Colonic mucosa (tissue), 4 donors: ENCODE results near the gene STARD9. TPM values are rescaled to one million over a fixed set of nuclear protein-coding genes. Genes with fewer than 3 reads are reported as not detected.

Experiments
- DNase-seq: peaks from one replicate; pipeline ENCODE4 v3.0.0-alpha.2; 2020
- H3K27ac ChIP-seq: fragments of 200-600 bp; one replicate; pipeline ENCODE4 v1.8.0; 2021
- H3K27me3 ChIP-seq: fragments of 200-600 bp; one replicate; pipeline ENCODE4 v1.8.0; 2021
- H3K36me3 ChIP-seq: fragments of 200-600 bp; one replicate; pipeline ENCODE4 v1.8.0; 2021
- H3K4me1 ChIP-seq: fragments of 200-600 bp; one replicate; pipeline ENCODE4 v1.8.0; 2021; ENCODE audit warnings: mild to moderate bottlenecking
- H3K4me3 ChIP-seq: fragments of 200-600 bp; one replicate; pipeline ENCODE4 v1.8.0; 2021
- H3K9ac ChIP-seq, 2 donors: one replicate each; pipeline ENCODE4 v1.7.0; 2013; ENCODE audit warnings: control low read depth in 2 of 2, low read depth in 2 of 2, low read length in 2 of 2
- H3K9me3 ChIP-seq: fragments of 200-600 bp; one replicate; pipeline ENCODE4 v1.8.0; 2021
- intact Hi-C: fragments of 100-400 bp; cut with DNase I; formaldehyde crosslinking; loops from one replicate; pipeline ENCODE4 v1.14.1; 2022
- total RNA-seq, 2 donors: library from RNA; stranded (reverse); fragmentation: NEBNext Ultra II Directional in 1 of 2; extraction: Animal tissue kit (Norgen Biotek cat#: 25700) in 1 of 2; gene quantifications; one replicate each; pipeline ENCODE4 v1.2.1, GENCODE V29; 2021
- TF ChIP-seq, protein P1 (sequence below): fragments of 200-600 bp; IDR thresholded peaks from one replicate; pipeline ENCODE4 v1.8.0; 2022; ENCODE audit warnings: antibody characterized with exemption, mild to moderate bottlenecking
- donor health status: healthy.
- donor health status: DM: no; HTN: no; CAD: no.
- donor health status: DM: no; HTN: no; CAD: no.

Gene STARD9
- total RNA-seq, 2 donors from 2014 or later, result 4.7 to 5.2 TPM

DNA sequence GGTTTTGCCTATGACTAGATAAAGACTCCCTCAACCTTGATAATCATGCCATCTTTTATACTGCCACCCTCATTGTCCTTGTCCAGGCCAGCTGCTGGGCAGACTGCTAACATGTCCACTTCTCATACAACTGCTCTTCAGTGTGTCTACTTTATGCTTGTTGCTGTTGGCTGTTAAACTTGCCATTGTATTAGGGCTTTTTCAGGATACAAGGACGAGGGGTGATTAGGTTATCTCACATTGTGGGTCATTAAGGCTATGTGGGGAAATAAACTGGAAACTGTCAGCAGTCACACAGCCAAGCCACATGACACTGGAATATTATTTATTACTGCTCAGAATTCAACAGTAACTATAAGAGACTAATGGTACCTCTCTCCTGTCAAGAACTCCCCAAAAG, 36.1 kb downstream of the STARD9 start:
- Histone ChIP-seq H3K27me3 (no peaks in the 10 kb centered on the region), H3K9ac (no peak overlapping the region), H3K27ac (no peak overlapping the region), H3K9me3 (no peaks in the 10 kb centered on the region), H3K4me3 (no peak overlapping the region), H3K4me1 (no peaks in the 10 kb centered on the region), H3K36me3 (no peaks in the 10 kb centered on the region)
- TF ChIP-seq, protein P1, sequence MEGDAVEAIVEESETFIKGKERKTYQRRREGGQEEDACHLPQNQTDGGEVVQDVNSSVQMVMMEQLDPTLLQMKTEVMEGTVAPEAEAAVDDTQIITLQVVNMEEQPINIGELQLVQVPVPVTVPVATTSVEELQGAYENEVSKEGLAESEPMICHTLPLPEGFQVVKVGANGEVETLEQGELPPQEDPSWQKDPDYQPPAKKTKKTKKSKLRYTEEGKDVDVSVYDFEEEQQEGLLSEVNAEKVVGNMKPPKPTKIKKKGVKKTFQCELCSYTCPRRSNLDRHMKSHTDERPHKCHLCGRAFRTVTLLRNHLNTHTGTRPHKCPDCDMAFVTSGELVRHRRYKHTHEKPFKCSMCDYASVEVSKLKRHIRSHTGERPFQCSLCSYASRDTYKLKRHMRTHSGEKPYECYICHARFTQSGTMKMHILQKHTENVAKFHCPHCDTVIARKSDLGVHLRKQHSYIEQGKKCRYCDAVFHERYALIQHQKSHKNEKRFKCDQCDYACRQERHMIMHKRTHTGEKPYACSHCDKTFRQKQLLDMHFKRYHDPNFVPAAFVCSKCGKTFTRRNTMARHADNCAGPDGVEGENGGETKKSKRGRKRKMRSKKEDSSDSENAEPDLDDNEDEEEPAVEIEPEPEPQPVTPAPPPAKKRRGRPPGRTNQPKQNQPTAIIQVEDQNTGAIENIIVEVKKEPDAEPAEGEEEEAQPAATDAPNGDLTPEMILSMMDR, result no peak
- intact Hi-C loops, result no loop called here
- DNase-seq, result no peak

DNA sequence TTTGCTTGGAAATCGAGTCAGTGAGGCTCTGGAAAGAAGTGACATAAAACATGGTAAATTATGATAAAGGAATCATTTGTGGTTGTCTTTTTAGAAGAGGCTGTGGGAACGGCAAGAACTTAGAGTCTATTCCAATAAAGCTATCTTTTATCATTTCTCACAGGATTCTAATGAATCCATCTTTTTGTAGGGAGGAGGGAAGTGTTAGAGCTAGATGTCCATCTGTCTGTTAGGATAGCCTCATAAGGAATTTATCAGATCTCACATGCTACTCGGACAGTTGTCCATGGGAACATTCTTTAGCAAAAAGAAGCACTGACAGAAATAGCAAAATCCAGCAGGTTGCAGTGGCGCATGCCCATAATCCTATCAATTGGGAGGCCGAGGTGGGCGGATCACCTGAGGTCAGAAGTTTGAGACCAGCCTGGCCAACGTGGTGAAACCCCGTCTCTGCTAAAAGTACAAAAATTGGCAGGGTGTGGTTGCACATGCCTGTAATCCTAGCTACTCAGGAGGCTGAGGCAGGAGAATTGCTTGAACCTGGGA, 37.0 kb downstream of the STARD9 start:
- intact Hi-C loops, result no loop called here
- no peak overlapping the region for H3K4me3 ChIP-seq
- TF ChIP-seq, protein P1, result no peak
- H3K36me3 ChIP-seq, result no peaks in the 10 kb centered on the region
- DNase-seq, result no peak
- no peak overlapping the region for H3K27ac ChIP-seq
- H3K9ac ChIP-seq, result no peak overlapping the region
- no peaks in the 10 kb centered on the region for H3K9me3 ChIP-seq
- no peaks in the 10 kb centered on the region for H3K4me1 ChIP-seq
- H3K27me3 ChIP-seq, result no peaks in the 10 kb centered on the region

DNA sequence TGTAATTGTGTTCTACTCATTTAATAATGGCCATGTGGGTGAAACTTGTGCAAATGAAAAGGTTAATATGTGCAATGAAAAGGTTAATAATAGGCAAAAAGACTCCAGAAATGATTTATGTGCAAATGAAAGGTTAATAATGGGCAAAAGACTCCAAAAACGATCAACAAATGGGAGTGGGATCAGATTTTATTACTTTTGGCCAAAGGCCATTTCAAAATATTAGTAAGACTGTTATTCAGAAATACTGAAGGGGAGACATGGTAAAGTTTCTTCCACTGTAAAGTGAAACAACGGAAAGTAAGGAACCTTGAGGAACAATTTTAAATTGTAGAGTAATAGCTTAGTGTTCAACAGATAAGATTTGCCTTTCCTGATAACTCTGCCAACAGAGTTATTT, 40.7 kb downstream of the STARD9 start:
- Histone ChIP-seq H3K36me3 (no peaks in the 10 kb centered on the region), H3K27ac (no peak overlapping the region), H3K27me3 (no peaks in the 10 kb centered on the region), H3K4me3 (no peak overlapping the region), H3K4me1 (no peaks in the 10 kb centered on the region), H3K9me3 (no peaks in the 10 kb centered on the region), H3K9ac (no peak overlapping the region)
- no peak for DNase-seq
- TF ChIP-seq, protein P1, result no peak
- intact Hi-C loops, result no loop called here

DNA sequence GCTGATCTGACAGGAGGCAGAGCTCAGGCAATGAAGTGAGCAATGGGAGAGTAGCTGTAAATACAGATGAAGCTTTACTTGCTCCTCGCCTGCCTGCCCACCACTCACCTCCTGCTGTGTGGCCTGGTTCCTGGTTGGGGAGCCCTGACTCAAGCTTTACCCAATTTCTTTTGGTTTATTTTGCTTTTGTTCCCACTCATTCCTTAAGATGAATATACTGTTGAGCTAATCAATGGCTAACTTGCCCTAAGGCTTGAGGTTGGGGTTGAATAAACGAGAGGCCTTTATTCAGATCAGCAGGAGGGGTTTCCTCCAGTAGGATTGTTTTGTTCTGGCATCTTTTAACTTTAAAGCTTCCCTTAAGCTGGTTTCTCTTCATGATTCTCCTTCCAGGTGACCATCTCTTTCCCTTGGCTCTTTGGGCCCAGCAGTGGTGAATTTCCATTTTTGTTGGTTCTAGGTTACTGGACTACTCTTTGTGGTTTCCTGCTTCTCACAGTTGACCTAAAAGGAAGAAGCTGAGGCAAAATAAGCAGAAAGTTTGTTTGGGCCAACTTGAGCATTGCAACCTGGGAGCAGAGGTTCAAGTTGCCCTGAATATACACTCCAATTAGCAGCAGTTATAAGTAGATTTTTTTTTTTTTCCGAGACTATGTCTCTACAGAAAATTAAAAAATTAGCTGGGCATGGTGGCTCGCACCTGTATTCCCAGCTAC, 44.4 kb downstream of the STARD9 start:
- H3K4me3 ChIP-seq, result no peak overlapping the region
- no peaks in the 10 kb centered on the region for H3K9me3 ChIP-seq
- TF ChIP-seq, protein P1, result no peak
- H3K36me3 ChIP-seq, result no peaks in the 10 kb centered on the region
- no peaks in the 10 kb centered on the region for H3K4me1 ChIP-seq
- intact Hi-C loops, result no loop called here
- no peaks in the 10 kb centered on the region for H3K27me3 ChIP-seq
- H3K27ac ChIP-seq, result no peak overlapping the region
- no peak for DNase-seq
- no peak overlapping the region for H3K9ac ChIP-seq

DNA sequence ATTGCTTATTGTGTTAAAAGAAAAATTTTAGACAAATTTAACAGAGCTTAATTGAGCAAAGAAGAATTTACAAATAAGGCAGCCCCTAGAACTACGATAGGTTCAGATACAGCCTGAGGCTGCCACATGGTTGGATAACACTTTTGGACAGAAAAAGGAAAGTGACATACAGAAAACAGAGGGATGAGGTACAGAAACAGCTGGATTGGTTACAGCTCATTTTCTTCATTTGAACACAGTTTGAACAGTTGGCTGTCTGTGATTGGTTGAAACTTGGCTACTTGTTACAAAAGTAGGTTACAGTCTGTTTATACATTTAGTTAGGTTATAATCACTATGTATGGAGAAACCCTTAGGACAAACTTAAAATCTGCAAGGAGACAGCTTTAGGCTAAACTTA, 46.0 kb downstream of the STARD9 start:
- H3K27me3 ChIP-seq, result no peaks in the 10 kb centered on the region
- TF ChIP-seq, protein P1, result no peak
- no peaks in the 10 kb centered on the region for H3K9me3 ChIP-seq
- no peaks in the 10 kb centered on the region for H3K36me3 ChIP-seq
- no peak overlapping the region for H3K27ac ChIP-seq
- DNase-seq, result no peak
- no peak overlapping the region for H3K4me3 ChIP-seq
- H3K4me1 ChIP-seq, result no peaks in the 10 kb centered on the region
- intact Hi-C loops, result no loop called here
- no peak overlapping the region for H3K9ac ChIP-seq
